Trophoblast cell (in vitro differentiated cells and primary cell): ENCODE measurements around the gene RSBN1L.

Experiments
- DNase-seq, 2 donors: peaks; one replicate each; pipeline ENCODE4 v3.0.0-alpha.2; 2016
- H2AFZ ChIP-seq: 2 replicates; pipeline ENCODE4 v1.6.1; 2013; ENCODE audit warnings: low read length, moderate library complexity, mild to moderate bottlenecking; ENCODE audit not compliant: insufficient read depth, poor library complexity
- H2AK5ac ChIP-seq: 2 replicates; pipeline ENCODE4 v1.6.1; 2013; ENCODE audit warnings: mild to moderate bottlenecking, low read length
- H2BK120ac ChIP-seq: 2 replicates; pipeline ENCODE4 v1.6.1; 2013; ENCODE audit warnings: low read length, mild to moderate bottlenecking, moderate library complexity; ENCODE audit not compliant: insufficient read depth, poor library complexity
- H2BK12ac ChIP-seq: 2 replicates; pipeline ENCODE4 v1.6.1; 2013; ENCODE audit warnings: mild to moderate bottlenecking, low read length, moderate library complexity
- H2BK5ac ChIP-seq: 2 replicates; pipeline ENCODE4 v1.6.1; 2013; ENCODE audit warnings: low read length, low read depth, moderate library complexity, mild to moderate bottlenecking; ENCODE audit not compliant: poor library complexity
- H3K14ac ChIP-seq: 2 replicates; pipeline ENCODE4 v1.6.1; 2013; ENCODE audit warnings: mild to moderate bottlenecking, low read length
- H3K18ac ChIP-seq: 2 replicates; pipeline ENCODE4 v1.6.1; 2013; ENCODE audit warnings: mild to moderate bottlenecking, low read length
- H3K23ac ChIP-seq: 2 replicates; pipeline ENCODE4 v1.6.1; 2013; ENCODE audit warnings: low read length
- H3K27ac ChIP-seq: 2 replicates; pipeline ENCODE4 v1.5.1; 2013; ENCODE audit warnings: low read depth, mild to moderate bottlenecking, inconsistent platforms, low read length, moderate library complexity
- H3K27me3 ChIP-seq: 2 replicates; pipeline ENCODE4 v1.6.1; 2013; ENCODE audit warnings: inconsistent platforms, mild to moderate bottlenecking, low read length, moderate library complexity; ENCODE audit not compliant: insufficient read depth
- H3K36me3 ChIP-seq, 2 experiments: 1 replicate in 1 of 2; 2 replicates in 1 of 2; pipeline ENCODE4 v1.6.1; 2013; ENCODE audit warnings: low read length in 2 of 2, mild to moderate bottlenecking in 2 of 2, moderate library complexity in 1 of 2; ENCODE audit not compliant: insufficient read depth in 2 of 2, control insufficient read depth in 1 of 2
- H3K4ac ChIP-seq: 2 replicates; pipeline ENCODE4 v1.6.1; 2013; ENCODE audit warnings: low read depth, mild to moderate bottlenecking, low read length, moderate library complexity
- H3K4me1 ChIP-seq, 2 experiments: 1 replicate in 1 of 2; 2 replicates in 1 of 2; pipeline ENCODE4 v1.6.1; 2013; ENCODE audit warnings: low read length in 2 of 2, mild to moderate bottlenecking in 2 of 2, moderate library complexity in 1 of 2; ENCODE audit not compliant: insufficient read depth in 2 of 2, control insufficient read depth in 1 of 2
- H3K4me2 ChIP-seq: 2 replicates; pipeline ENCODE4 v1.6.1; 2013; ENCODE audit warnings: inconsistent platforms, mild to moderate bottlenecking, low read length, moderate library complexity
- H3K4me3 ChIP-seq: 2 replicates; pipeline ENCODE4 v1.5.1; 2013; ENCODE audit warnings: mild to moderate bottlenecking, low read depth, low read length, inconsistent platforms
- H3K79me1 ChIP-seq: one replicate; pipeline ENCODE4 v1.6.1; 2013; ENCODE audit warnings: low read length
- H3K79me2 ChIP-seq: 2 replicates; pipeline ENCODE4 v1.6.1; 2013; ENCODE audit warnings: low read length, mild to moderate bottlenecking; ENCODE audit not compliant: control insufficient read depth, insufficient read depth, poor library complexity
- H3K9ac ChIP-seq: 2 replicates; pipeline ENCODE4 v1.6.1; 2013; ENCODE audit warnings: mild to moderate bottlenecking, low read length
- H3K9me3 ChIP-seq: 2 replicates; pipeline ENCODE4 v1.6.1; 2013; ENCODE audit warnings: low read depth, mild to moderate bottlenecking, control low read depth, inconsistent platforms, low read length; ENCODE audit not compliant: insufficient read depth
- H4K12ac ChIP-seq: 2 replicates; pipeline ENCODE4 v1.6.1; 2013; ENCODE audit warnings: low read depth, mild to moderate bottlenecking, low read length, moderate library complexity
- H4K8ac ChIP-seq: 2 replicates; pipeline ENCODE4 v1.6.1; 2013; ENCODE audit warnings: low read depth, mild to moderate bottlenecking, low read length, moderate library complexity
- H4K91ac ChIP-seq: one replicate; pipeline ENCODE4 v1.6.1; 2013; ENCODE audit warnings: low read depth, mild to moderate bottlenecking, low read length, moderate library complexity
- WGBS: extraction: QIAGEN DNeasy Blood & Tissue Kit; methylation state at CpG from one replicate; pipeline ENCODE4 v1.1.7; 2013; ENCODE audit warnings: missing lambda C conversion rate; ENCODE audit not compliant: insufficient read length, insufficient coverage; ENCODE audit errors: extremely low coverage; 5-methylcytosine and 5-hydroxymethylcytosine counted together

Gene RSBN1L

DNA sequence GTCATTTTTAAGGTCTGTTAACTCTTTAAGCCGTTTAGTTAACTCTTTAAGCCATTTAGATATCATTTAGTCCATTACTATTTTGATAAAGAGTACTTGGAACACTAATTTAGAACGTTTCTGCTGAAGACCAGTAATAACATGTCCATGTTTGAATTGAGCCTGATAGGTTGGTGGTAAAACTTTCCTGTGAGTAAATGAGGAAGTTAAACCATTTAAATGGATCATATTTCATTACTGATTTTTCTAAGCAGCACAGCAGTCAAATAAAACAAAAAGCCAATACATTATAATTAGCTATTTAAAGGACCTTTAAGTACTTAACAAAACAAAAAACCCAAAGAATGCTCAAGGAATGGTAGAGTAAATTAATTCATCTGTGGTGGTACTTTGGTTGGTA lies 131.7 kb downstream of the RSBN1L start:
- Histone ChIP-seq H2AK5ac (no peak overlapping the region), H3K4me3 (no peak overlapping the region), H3K79me1 (no peaks in the 10 kb centered on the region), H4K8ac (no peak overlapping the region), H3K14ac (no peak overlapping the region), H2BK12ac (no peak overlapping the region), H3K23ac (no peak overlapping the region), H3K4me1 (no peaks in the 10 kb centered on the region), H3K9me3 (no peaks in the 10 kb centered on the region), H3K18ac (no peak overlapping the region), H3K36me3 (no peaks in the 10 kb centered on the region), H2BK120ac (no peak overlapping the region), H3K27me3 (no peaks in the 10 kb centered on the region), H4K12ac (no peak overlapping the region), H3K4ac (no peak overlapping the region), H4K91ac (no peak overlapping the region), H3K9ac (no peak overlapping the region), H3K27ac (no peak overlapping the region), H2AFZ (no peak overlapping the region), H3K4me2 (no peak overlapping the region), H3K79me2 (no peaks in the 10 kb centered on the region), H2BK5ac (no peak overlapping the region)
- DNase-seq = no peak
- WGBS = no CpG with 5 or more reads among the region's 2 CpGs

DNA sequence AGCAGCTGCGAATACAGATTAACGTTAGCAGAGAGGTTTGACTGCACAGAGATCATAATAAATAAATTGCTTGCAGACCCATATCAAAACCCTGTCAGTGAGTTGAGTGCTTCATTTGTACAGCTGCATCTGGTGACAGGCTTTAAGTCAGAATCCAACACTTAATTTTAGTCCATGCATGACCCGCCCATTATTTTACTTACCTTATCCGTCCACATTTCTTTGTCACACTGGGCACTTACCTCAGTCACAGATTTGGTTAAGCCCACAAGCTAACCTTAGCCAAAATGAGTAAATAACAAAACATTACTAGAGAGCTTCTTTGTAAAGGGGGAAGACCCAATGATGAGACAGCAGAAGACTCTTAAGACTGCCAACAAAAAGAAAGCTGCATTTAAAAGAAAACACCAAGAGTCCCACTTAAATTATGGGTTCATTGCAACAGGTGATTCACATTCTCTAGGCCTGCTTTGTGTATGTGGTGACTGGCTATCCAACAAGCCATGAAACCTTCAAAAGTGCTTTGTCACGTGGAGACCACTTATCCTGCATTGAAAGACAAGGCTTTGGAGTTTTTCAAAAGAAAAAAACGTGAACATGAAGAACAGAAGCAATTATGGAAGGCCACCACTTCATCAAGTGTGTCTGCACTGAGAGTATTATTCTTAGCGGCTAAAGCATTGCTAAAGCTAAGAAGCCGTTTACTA lies 134.5 kb downstream of the RSBN1L start:
- H3K23ac ChIP-seq = no peak overlapping the region
- no peak overlapping the region for H4K12ac ChIP-seq
- H3K9me3 ChIP-seq = no peaks in the 10 kb centered on the region
- H3K18ac ChIP-seq = no peak overlapping the region
- peaks cover 6% of the 10 kb centered on the region for H3K79me1 ChIP-seq
- H3K79me2 ChIP-seq = no peaks in the 10 kb centered on the region
- no peak overlapping the region for H3K9ac ChIP-seq
- no peak overlapping the region for H2AK5ac ChIP-seq
- no peaks in the 10 kb centered on the region for H3K27me3 ChIP-seq
- no peak overlapping the region for H4K91ac ChIP-seq
- no CpG with 5 or more reads among the region's 8 CpGs for WGBS
- no peaks in the 10 kb centered on the region for H3K36me3 ChIP-seq
- H2AFZ ChIP-seq = no peak overlapping the region
- H3K4me3 ChIP-seq = no peak overlapping the region
- H3K4me1 ChIP-seq = peaks cover 2% of the 10 kb centered on the region in 2 experiments
- no peak overlapping the region for H3K4ac ChIP-seq
- H2BK120ac ChIP-seq = no peak overlapping the region
- no peak overlapping the region for H4K8ac ChIP-seq
- no peak overlapping the region for H2BK12ac ChIP-seq
- no peak overlapping the region for H3K4me2 ChIP-seq
- no peak overlapping the region for H3K27ac ChIP-seq
- H3K14ac ChIP-seq = no peak overlapping the region
- DNase-seq = no peak
- H2BK5ac ChIP-seq = no peak overlapping the region

DNA sequence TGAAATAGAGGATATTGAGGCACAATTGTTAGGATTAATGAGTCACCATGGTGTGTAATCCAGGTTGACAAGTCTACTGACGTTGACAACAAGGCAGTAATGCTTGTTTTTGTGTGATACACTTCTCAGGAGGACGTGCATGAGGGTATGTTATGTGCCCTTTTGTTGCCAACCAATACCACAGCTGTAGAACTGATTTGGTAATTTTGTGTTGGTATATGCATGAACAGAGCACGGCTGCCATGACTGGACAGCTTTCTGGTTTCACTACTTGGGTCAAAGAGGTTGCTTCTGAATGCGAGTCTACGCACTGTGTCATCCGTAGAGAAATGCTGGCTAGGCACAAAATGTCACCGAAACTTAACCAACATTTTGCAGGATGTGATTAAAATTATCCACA lies 135.2 kb downstream of the RSBN1L start:
- Histone ChIP-seq H3K9me3 (no peaks in the 10 kb centered on the region), H3K36me3 (no peaks in the 10 kb centered on the region), H3K79me1 (peaks cover 6% of the 10 kb centered on the region), H2AK5ac (no peak overlapping the region), H3K4me2 (no peak overlapping the region), H3K9ac (no peak overlapping the region), H3K14ac (no peak overlapping the region), H4K91ac (no peak overlapping the region), H3K18ac (no peak overlapping the region), H2BK12ac (no peak overlapping the region), H4K8ac (no peak overlapping the region), H3K79me2 (no peaks in the 10 kb centered on the region), H3K4me1 (peaks cover 2% of the 10 kb centered on the region in 2 experiments), H2BK5ac (no peak overlapping the region), H4K12ac (no peak overlapping the region), H3K23ac (no peak overlapping the region), H2BK120ac (no peak overlapping the region), H3K27me3 (no peaks in the 10 kb centered on the region), H2AFZ (no peak overlapping the region), H3K27ac (no peak overlapping the region), H3K4me3 (no peak overlapping the region), H3K4ac (no peak overlapping the region)
- WGBS = no CpG with 5 or more reads among the region's 7 CpGs
- DNase-seq = no peak

DNA sequence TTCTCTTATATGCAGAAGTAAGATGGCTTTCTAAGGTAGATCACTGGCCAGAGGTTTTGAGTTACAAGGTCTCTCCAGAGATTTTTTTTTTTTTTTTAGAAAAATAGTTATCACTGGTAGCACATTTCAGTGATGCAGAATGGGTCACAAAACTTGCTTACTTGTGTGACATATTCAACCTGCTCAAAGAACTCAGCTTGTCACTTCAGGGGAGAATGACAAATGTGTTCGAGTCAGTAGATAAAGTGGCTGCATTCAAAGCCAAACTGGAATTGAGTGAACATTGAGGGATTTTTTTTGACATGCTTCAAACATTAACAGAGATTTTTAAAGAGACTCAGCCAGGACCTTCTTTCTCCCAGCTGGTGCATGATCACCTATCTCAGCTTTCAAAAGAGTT lies 135.7 kb downstream of the RSBN1L start:
- no peak for DNase-seq
- Histone ChIP-seq H2BK12ac (no peak overlapping the region), H3K9ac (no peak overlapping the region), H3K4me1 (peaks cover 2% of the 10 kb centered on the region in 2 experiments), H3K4ac (no peak overlapping the region), H3K79me1 (peaks cover 6% of the 10 kb centered on the region), H2AFZ (no peak overlapping the region), H2BK120ac (no peak overlapping the region), H4K8ac (no peak overlapping the region), H3K9me3 (no peaks in the 10 kb centered on the region), H3K18ac (no peak overlapping the region), H3K4me3 (no peak overlapping the region), H3K27ac (no peak overlapping the region), H2BK5ac (no peak overlapping the region), H3K79me2 (no peaks in the 10 kb centered on the region), H3K36me3 (no peaks in the 10 kb centered on the region), H3K14ac (no peak overlapping the region), H4K91ac (no peak overlapping the region), H3K27me3 (no peaks in the 10 kb centered on the region), H3K23ac (no peak overlapping the region), H3K4me2 (no peak overlapping the region), H4K12ac (no peak overlapping the region), H2AK5ac (no peak overlapping the region)
- WGBS = no CpG with 5 or more reads among the region's 1 CpG
